NCI-H2171 treated with DMSO at 0.1 percent for 48 hours (cell line): ENCODE data around the gene HYAL1.

Source experiments
- DNase-seq: peaks from one replicate; lab custom pipeline; 2025; lab: John Stamatoyannopoulos, UW

Gene HYAL1

GRCh38 chr3:50334339-50335075, 31.1 kb upstream of the HYAL1 start:
- DNase-seq, result no peak

- no peak for DNase-seq
These were observed 30.5 kb upstream of the HYAL1 start for GRCh38 chr3:50333744-50334328.

- DNase-seq, result no peak
These were observed 28.1 kb upstream of the HYAL1 start for GRCh38 chr3:50331364-50331907.

GRCh38 chr3:50330330-50330729, 27.0 kb upstream of the HYAL1 start:
- no peak for DNase-seq

- DNase-seq, result peak; percentile 85
These were observed 24.7 kb upstream of the HYAL1 start, which contains the start of gene TUSC2 for GRCh38 chr3:50327943-50328691. TSS of gene TUSC2 (minus strand) at chr3:50328223. CDS start at chr3:50328099, 124 bp downstream.

- no peak for DNase-seq
These were observed 23.8 kb upstream of the HYAL1 start for GRCh38 chr3:50327129-50327528.

- DNase-seq, result no peak
These were observed 22.8 kb upstream of the HYAL1 start for GRCh38 chr3:50326182-50326541.

GRCh38 chr3:50325497-50326181, 22.3 kb upstream of the HYAL1 start:
- DNase-seq, result no peak

- DNase-seq, result no peak
These were observed 21.7 kb upstream of the HYAL1 start for GRCh38 chr3:50325113-50325480.

- peak; percentile 39 for DNase-seq
These were observed 21.2 kb upstream of the HYAL1 start for GRCh38 chr3:50324351-50325112.

GRCh38 chr3:50323614-50324199, 20.3 kb upstream of the HYAL1 start:
- no peak for DNase-seq

- no peak for DNase-seq
These were observed 19.8 kb upstream of the HYAL1 start for GRCh38 chr3:50323092-50323600.

GRCh38 chr3:50322386-50323091, 19.2 kb upstream of the HYAL1 start, which contains the start of gene HYAL2:
TSS of gene HYAL2 (minus strand) at chr3:50322745. CDS start at chr3:50320489, 2,256 bp downstream.
- DNase-seq, result no peak

- DNase-seq, result no peak
These were observed 18.7 kb upstream of the HYAL1 start for GRCh38 chr3:50322115-50322385.

- peak; percentile 78 for DNase-seq
These were observed 18.2 kb upstream of the HYAL1 start for GRCh38 chr3:50321336-50322114.

- peak; percentile 42 for DNase-seq
These were observed 17.5 kb upstream of the HYAL1 start for GRCh38 chr3:50320853-50321335.

- no peak for DNase-seq
These were observed 16.7 kb upstream of the HYAL1 start for GRCh38 chr3:50319894-50320625.

GRCh38 chr3:50319181-50319893, 16.0 kb upstream of the HYAL1 start:
- no peak for DNase-seq
